Stimulated activated CD4-positive, alpha-beta T cell treated with anti-CD3 and anti-CD28 coated beads, Interleukin-4, amount 100 ng/mL, for 48 hours (primary cell): ENCODE measurements around the gene GPR78.
"Not testable (repeated sequence)": the region's sequence is repeated elsewhere in the genome, so short reads cannot be mapped to it uniquely, and the experiment has no call there.

Experiments used
- DNase-seq, 2 donors: peaks; one replicate each; pipeline ENCODE4 v3.0.0-alpha.2; 2020; ENCODE audit warnings: low read depth in 2 of 2

The GPR78 gene

DNA sequence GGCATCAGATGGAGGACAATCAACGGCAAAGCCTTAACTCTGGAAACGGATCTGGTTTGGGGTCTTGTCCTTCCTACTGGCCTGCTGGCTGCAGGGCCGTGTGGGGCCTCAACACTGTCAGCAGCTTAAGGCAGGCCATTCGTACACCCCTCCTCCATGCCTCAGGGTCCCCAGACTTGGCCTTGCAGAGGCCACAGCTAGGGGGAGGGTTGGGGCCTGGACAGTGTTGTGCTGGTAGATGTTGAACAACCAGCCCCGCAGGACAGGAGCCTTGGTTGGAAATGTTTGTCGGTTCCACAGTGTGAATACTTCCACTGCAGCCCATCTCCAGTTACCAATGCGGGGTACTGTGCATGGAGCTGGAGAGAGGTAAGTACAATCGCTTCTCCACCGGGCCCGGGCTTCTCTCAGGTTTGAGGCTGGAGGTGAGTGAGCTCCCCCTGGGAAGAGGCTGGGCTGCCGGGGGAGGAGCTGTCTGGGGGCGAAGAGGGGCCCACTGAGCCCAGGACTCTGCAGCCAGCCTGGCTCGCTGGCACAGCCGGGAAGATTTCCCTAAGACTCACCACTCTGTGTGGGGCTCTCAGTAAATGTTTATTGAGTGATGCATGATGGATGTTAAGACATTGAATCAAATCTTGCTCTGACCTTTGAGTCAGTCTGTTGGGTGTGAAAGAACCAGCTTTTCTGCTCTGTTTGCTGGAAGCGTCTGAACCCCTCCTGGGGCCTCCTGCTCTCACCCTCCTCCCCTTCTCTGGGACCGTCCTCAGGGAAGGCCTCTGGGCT, 19.7 kb upstream of the GPR78 start:
- DNase-seq, result no peak

DNA sequence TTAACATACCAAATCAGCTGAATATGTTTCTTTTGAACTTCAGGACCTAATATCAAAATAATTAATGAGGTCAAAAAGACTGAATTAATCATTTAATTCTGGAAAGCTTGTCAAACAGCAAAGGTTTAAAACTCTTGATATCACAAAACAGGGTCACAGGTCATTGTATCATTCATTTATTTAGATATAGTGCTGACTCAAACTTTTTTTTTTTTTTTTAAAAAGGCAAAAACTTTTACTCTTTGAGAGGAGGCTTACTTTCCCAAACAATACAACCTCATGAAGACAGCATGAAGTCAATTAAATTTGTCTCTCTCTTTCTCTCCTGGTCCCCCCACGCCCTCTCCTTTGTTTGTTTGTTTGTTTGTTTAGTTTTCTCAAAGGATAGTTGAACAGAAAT, 15.6 kb upstream of the GPR78 start:
- no peak for DNase-seq

DNA sequence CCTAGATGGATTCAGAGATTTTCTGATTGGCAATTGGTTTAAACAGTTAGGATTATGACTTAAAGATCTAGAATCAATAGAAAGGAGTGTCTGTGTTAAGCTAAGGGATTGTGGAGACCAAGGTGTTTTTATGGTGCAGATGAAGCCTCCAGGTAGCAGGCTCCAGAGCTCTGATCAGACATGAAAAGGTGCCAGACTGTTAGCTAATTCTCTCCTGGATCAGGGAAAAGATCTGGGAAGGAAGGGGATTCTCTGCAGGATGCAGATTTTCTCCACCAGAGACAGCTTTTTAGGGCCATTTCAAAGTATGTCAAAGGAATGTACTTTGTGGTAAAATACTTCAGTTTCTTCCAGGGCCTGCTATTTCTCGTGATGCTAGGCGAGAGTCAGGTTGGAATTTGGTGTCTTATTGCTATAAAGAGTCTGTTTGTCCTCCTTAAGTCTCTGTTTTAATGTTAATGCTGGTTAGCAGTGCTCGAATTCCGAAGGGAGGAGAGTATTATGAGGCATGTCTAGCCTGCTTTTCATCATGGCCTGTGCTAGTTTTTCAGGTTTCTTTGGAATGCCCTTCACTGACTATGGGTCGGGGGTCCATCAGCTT, 12.0 kb upstream of the GPR78 start:
- DNase-seq, result no peak

DNA sequence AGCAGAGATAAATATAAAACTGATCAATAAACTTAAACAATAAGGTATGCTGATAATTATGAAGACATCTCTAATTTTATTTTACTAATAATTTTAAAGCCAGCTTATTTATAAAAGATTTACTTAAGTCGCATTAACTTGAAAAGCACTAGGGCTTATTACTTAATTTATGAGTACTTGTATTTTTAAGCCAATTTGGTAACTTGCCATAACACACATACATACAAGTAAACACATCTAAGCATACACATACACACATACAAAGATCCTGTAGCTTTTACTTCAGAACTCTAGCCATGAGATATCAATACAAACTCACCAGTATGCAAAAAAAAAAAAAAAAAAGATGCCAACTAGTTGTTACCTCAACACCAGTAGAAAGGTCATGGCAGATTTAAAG, 10.0 kb upstream of the GPR78 start:
- no peak for DNase-seq

DNA sequence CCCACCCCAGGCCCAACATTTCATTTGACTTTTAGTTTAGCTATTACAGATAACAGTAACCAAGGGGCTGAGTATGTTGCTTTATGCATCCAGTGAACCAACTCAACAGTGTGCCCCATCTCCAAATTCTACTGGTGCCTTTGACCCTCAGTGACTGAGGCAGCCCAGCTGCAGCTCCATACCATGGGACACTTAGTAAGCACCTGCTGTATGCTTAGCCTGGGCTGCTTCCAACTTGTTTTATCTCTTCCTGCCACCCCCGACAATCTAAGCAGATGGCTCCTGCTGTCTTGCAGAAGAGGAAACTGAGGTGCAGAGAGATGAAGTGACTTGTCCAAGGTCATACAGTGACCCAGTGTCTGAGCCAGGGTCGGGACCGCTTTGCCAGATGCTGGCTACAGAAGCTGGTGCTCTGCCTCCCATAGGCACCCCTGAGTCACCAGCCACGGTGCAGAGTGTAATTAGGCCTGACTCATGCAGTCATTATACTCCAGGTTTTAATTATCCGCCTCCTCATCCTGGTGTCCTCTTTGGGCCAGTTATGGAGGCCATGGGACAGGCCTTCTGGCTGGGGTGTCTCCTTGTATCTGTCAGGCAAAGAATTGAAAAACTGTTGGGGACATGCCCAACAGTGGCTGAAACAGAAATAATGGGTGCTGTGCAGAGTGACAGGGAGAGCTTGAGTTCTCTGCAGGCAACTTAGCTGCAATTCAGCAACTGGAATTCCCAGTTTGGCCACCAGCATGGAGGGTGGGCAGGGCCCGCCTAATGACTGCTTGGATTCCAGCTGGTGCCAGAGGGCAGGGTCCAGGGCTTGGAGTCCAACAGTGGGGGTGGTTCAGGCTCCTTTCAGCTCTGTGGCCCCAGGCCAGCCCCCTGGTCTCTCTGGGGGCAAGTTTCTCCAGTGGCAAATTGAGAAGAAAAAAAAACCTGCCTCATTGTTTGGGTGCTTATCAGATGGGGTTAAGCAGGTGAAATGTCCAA, 8.2 kb upstream of the GPR78 start:
- DNase-seq, result no peak

DNA sequence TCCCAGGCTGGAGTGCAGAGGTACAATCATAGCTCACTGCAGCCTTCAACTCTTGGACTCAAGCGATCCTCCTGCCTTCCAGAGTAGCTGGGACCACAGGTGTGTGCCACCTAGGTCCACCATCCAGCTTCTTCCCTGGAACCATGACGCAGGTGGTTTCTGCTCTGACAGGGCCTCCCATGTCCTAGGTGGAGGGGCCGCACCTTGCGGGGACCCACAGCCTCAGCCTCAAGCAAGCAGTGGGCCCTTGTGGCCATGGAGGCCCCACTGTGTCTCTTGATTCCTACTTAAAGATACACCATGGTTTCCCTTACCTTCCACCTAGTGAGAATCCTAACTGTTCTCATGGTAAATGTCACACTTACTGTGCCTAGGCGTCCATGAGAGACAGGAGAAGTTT, 6.9 kb upstream of the GPR78 start:
- no peak for DNase-seq

DNA sequence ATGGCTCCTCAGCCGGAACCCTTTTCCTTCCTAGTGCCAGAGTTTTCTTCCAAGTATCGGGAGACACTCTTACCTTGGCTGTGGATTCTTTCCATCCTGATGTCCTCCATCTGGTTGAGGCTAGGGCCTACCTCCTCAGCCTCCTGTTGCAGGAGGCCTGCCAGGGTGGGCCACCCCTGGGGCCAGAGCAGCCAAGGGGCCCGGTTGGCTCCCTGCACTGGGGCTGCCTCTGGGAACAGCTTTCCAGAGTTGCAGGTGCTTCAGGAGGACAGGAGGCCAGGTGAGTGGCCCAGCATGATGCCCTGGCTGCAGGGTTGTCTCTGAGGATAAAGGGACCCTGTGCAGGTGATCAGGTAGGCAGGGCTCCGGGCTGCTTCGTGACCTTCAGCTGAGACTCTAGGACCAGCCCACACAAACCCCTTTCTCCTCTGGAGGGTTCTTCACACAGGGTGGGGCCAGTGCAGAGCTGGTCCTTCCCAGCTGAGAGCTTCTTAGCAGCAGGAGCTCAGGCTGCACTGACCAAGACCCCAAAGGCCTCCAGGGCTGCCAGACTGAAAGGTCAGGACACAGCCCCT, 5.3 kb upstream of the GPR78 start:
- no peak for DNase-seq

DNA sequence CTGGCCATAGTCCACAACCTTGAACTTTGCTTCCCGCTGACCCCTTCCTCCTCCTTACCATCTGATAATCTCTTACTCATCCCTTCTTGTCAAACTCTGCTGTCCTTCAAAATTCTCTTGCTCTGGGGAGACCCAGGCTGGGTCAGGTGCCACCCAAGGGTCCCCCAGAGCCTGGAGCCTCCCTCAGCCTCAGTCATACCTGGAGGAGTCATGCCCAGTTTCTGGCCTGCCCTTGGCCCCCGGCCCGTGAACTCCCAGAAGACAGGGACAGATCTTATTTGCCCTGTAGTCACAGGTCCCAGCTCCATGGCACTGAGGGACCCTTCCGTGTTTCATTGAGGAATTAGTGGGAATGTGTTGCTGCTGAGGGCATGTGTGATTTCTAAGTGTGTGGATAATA, 4.7 kb upstream of the GPR78 start:
- no peak for DNase-seq

DNA sequence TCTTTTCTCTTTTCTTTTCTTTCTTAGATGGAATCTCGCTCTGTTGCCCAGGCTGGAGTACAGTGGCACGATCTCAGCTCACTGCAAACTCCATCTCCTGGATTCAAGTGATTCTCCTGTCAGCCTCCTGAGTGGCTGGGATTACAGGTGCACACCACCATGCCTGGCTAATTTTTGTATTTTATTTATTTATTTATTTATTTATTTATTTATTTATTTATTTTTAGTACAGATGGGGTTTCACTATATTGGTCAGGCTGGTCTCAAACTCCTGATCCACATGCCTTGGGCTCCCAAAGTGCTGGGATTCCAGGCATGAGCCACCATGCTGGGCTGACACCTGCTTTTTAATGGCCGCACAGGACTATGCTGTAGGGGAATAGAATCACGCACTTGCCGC, 3.6 kb upstream of the GPR78 start:
- DNase-seq, result not testable (repeated sequence)

DNA sequence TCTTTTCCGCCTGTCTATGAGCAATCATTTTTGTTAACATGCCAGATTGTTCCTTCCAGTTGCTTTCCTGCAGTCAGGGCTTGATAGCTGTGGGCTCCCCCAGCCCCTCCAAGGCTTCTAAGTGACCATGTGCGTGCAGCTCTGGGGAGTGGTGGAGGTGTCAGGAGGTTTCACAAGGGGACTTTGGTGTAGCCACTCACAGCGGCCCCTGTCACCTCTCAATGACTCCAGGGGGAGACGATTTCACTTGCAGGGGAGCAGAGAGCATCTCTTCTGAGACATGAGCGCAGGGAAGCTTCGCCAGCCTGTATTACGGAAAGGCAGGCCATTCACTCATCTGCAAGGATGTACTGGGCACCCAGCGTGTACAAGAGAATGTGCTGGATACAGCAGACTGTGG, 3.1 kb upstream of the GPR78 start:
- no peak for DNase-seq

DNA sequence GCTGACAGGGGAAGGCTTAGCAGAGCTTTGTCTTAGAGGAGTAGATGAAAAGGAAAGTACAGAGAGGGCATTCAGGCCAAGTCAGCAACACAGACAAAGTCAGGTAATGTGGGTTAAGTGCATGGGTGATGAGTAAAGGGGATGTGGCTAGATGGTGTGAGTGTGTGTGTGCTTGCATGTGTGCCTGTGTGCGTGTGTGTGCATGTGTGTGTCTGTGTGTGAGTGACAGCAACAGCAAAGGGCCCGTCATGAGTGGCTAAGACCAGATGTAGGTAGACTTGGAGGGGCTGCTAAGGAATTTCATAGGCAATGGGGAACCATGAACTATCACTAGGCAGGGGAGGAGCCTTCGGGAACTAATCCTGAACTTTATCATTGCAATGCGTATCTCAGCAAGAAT, 2.2 kb upstream of the GPR78 start:
- DNase-seq, result no peak

DNA sequence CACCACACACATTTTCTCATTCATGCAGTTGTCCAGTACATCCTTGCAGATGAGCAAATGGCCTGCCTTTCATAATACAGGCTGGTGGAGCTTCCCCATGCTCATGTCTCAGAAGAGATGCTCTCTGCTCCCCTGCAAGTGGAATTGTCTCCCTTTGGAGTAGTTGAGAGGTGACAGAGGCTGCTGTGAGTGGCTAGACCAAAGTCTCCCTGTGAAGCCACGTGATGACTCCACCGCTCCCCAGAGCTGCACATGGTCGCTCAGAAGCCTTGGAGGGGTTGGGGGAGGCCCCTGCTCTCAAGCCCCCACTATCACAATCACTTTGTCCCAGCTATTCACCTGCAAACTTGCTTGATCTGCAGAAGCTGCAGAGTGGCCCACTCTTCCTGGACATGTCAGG, 1.5 kb upstream of the GPR78 start:
- DNase-seq, result no peak

DNA sequence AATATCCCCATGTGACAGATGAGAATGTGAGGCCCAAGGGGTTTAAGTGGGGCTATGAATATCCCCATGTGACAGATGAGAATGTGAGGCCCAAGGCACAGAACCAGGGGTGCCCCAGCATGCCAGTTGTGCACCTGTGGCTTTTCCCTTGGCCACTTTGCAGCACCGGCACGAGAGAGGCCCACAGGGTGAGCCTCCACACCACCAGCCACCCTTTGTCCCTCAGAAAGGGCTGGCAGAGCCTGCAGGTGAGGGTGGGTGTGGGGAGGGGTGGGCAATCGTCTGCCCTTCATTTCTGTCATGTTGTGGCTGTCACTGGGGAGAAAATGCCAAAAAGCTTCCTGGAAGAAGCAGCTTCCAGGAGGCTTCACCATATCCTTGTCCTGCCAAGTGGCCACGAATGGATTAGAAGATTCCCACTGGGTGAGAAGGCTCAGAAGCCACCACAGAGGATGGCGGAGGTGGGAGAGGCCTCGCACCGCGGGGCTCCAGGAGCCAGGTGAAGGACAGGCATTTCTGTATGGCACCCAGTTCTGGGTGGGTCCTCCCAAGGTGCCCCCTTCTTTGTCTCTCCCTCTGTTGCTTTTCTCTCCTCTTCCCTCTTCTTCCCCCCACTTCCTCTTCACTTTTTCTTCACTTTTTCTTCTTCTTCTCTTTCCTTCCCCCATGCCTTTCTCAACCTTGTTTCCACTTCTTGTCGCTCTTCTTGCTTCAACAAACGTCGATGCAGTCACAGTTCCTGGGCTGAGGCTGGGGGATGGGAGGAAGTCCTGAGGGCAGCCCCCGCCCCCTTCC, 469 bp upstream of the GPR78 start:
- DNase-seq, result no peak

DNA sequence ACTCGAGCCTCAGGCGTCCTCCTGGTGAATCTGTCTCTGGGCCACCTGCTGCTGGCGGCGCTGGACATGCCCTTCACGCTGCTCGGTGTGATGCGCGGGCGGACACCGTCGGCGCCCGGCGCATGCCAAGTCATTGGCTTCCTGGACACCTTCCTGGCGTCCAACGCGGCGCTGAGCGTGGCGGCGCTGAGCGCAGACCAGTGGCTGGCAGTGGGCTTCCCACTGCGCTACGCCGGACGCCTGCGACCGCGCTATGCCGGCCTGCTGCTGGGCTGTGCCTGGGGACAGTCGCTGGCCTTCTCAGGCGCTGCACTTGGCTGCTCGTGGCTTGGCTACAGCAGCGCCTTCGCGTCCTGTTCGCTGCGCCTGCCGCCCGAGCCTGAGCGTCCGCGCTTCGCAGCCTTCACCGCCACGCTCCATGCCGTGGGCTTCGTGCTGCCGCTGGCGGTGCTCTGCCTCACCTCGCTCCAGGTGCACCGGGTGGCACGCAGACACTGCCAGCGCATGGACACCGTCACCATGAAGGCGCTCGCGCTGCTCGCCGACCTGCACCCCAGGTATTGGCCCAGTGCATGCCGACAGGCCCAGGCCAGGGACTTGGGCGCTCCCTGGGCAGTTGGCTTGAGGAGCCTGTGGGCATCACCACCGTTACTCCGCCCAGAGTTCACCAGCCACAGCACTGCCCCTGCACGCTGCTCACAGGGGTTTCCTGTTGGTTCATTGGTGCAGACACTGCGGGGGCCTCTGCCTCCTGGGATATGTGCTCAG, 1.1 kb downstream of the GPR78 start:
- no peak for DNase-seq

DNA sequence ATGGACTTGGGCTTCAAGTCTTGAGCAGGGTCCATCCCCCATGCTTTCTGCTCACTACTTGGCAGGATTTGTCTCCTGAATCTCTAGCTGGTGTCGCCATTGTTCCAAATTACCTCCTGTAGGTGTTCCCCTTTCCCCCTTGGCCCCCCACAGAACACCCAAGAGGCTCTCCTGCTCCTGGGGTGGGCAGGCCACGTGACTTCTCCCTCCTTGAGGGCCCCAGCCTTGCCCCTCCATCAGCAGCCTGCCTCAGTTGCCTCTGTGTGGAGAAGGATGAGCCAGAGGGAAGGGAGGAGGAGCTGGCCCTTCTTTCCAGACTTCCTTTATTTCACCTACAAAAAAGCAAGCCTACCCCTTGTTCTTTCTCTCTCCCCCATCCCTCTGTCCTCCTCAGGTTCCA, 1.8 kb downstream of the GPR78 start:
- no peak for DNase-seq

DNA sequence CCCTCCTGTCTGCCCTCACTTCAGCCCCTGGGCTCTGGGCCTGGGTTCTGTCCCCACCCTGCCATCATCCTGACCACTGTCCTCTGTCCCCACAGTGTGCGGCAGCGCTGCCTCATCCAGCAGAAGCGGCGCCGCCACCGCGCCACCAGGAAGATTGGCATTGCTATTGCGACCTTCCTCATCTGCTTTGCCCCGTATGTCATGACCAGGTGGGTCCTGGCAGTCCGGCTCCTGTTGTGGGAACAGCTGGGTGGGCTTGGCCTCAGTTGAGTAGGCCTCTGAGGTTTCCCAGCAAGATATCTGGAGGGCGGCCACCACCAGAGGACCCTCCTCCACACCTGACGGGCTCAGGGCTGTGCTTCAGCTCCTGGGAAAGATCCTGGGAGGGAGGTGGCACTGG, 2.2 kb downstream of the GPR78 start:
- no peak for DNase-seq

DNA sequence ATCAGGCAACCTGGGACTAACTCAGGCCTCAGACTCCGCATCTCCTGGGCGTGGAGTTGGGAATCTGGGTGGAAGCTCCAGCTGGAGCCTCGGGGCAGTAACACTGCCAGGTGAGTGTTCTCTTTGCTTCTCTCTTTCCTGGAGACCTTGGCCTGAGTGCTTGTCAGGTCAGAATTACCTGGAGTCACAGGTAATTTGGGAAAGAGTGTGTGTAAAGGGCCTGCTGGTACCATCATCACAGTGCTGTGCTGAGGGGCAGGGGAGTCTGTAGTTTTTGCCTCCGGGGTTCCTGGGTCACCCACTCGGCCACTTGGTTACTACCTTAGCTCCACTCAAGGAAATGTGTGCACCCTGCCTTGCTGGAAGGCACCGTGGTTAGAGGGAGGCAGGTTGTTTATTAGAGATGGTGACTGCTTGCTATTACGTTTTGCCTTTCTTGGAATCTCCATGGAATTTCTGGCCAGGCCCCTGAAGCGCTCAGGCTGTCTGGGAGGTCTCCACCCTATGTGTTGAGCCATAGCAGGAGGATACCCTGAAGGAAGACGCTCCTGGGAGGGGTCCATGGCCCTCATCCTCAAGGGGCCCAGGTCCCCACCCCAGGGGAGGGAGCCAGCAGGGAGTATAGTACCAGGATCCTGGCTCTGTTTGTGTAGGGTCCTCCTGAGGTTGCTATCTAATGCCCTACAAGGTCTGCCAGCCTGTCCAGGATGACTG, 2.9 kb downstream of the GPR78 start:
- DNase-seq, result no peak

DNA sequence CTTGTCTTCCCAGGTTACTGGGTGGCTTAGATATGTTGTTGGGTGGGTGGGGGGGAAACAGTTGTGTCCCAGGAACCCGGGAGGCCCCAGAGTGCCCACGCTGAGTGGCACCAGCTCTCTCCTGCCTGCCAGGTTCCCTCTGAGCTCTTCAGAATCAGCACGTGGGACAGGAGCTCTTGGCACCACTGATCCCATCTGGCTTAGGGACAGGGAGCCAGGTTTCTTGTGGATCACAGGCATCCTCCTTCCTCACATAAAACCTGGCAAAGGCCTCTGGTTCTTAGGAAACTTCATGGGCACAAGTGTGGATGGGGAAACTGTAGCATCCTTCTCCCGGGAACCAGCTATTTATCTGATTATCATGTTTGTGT, 3.4 kb downstream of the GPR78 start:
- no peak for DNase-seq

DNA sequence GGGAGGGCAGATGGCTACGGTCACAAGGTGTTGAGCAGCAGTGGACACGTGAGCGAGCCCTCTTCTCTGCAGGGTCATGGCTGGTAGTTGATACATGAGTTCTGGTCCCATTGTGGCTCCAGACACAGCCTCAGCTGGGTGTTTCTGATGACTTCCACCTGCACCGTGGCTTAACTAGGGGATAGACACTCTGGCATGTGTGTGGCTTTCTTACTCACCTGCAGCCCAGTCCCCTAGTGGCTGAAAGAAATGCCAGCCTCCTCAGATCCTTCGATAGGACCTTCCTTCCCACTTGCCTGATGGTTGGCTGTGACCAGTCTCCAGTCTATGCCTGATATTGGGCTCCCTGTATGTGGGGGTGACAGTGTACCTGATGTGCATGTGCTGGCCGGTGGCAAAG, 5.0 kb downstream of the GPR78 start:
- DNase-seq, result no peak

DNA sequence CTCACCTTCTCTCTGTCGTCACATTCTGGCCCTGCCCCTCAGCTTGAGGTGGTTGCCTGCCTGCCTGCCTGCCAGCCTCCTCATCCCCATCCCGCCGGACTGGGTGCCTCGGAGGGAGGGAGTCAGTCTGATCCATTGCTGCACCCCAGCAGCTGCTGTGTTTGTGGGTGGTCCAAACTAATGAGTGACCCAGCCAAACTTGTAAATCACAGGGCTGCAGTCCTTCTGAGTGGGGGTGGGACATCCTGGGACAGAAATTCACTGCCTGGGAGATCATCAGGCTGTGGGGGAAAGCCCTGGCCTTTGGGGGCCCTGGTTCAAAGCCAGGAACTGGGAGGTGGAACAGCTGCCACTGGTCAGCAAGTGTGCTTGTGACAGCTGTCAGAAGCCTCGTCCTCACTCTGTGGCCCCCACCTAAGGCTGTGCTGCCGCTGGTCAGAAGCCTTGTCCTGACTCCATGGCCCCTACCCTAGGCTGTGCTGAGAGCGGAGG, 5.6 kb downstream of the GPR78 start:
- no peak for DNase-seq
